GM11168 (cell line): ENCODE data around the gene EXD3.

ENCODE experiments used
- in situ Hi-C: fragments of 300-500 bp; cut with MboI; formaldehyde crosslinking; loops from one replicate; pipeline ENCODE4 v1.12.0; 2022; ENCODE audit warnings: low sequenced_read_pairs; ENCODE audit not compliant: unreplicated experiment

The EXD3 gene

GRCh38 chr9:137303893-137304382 is 119.0 kb downstream of the EXD3 start:
- in situ Hi-C loops, result no loop called here

GRCh38 chr9:137303151-137303892 is 119.6 kb downstream of the EXD3 start:
- in situ Hi-C loops, result no loop called here

GRCh38 chr9:137302449-137303150 is 120.4 kb downstream of the EXD3 start:
- in situ Hi-C loops, result no loop called here

DNA sequence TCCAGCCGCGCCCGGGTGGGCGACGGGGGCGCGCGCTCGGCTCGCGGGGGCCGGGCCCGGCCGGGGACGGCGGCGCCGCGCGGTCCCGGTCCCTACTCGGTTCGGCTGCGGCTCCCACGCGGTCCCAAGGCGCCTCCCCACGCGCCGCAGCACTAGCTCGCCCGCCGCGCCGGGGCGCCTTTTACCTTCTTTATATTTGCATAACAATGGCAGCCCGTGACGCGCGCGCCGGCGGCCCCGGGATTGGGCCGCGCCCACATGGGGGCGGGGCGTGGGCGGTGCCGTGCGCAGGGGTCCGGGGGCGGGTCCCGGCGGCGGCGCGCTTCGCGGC is 120.9 kb downstream of the EXD3 start, which contains the start of gene NRARP:
TSS of gene NRARP (minus strand) at position 154 of the 331 bp plus-strand sequence. CDS start 343 bp downstream, outside the sequence.
- in situ Hi-C loops, result no loop called here

DNA sequence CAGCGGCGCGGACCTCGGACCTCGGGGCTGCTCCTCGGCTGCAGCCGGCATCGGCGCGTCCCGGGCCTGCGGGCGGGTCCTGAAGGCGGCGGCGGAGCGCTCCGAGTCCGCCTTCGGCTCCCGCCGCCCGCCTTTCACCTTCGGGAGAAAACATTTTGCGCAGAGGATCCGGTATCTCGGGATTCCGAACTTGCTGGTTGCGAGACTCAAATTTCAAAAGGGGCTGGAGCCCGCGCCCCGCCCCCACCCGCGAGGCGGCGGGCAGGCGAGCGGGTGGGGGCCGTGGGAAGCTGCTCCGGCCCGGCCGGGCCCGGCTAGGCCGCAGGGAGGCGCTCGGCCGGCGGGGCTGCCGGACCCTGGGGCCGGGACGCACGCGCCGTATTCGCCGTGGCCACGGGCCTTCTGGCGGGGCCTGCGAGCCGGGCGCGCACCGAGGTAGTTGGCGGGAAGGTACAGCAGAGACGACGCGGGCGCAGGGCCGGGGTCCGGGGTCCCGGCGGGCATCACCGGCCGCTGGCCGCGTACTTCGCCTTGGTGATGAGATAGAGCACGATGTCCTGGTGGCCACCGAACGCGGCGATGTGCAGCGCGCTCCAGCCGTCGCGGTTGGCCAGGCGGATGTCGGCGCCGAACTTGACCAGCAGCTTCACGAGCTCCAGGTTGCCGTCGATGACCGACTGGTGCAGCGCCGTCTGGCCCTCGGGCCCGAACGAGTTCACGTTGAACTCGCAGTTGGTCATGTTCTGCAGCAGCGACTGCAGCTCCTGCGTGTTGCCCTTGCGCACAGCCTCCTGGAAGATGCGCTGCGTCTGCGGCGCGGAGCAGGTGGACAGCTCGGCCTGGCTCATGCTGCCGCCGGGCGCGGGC is 121.6 kb downstream of the EXD3 start:
- in situ Hi-C loops, result no loop called here

- in situ Hi-C loops, result no loop called here
Measured at GRCh38 chr9:137300567-137301080, 122.3 kb downstream of the EXD3 start.

GRCh38 chr9:137299938-137300337 is 123.0 kb downstream of the EXD3 start:
- in situ Hi-C loops, result loop anchor here (10.0 kb wide), 1 partner anchor 105 kb away; no protein-coding TSS in a partner anchor

DNA sequence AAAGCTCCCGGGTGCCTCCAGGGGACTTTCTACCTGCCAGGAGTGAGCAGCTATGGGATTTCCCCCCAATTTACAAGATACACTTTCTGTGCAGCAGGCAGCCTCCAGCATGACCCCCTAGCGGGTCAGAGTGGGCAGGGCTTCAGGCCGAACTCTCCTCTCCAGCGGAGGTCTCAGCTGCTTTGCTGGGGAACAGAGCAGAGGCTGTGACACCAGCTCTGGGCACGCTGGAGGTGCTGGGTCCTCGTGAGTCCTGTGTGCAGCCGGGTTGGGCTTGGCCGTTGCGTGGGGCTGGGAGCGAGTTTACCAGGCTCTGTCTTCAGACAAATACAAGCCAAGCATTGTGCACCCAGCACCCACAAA is 123.8 kb downstream of the EXD3 start:
- in situ Hi-C loops, result loop anchor here (10.0 kb wide), 1 partner anchor 106 kb away; no protein-coding TSS in a partner anchor

GRCh38 chr9:137298401-137299202 is 124.4 kb downstream of the EXD3 start:
- in situ Hi-C loops, result loop anchor here (10.0 kb wide), 1 partner anchor 106 kb away; no protein-coding TSS in a partner anchor

GRCh38 chr9:137297966-137298365 is 125.0 kb downstream of the EXD3 start:
- in situ Hi-C loops, result loop anchor here (10.0 kb wide), 1 partner anchor 107 kb away; no protein-coding TSS in a partner anchor

GRCh38 chr9:137296670-137297664 is 126.0 kb downstream of the EXD3 start:
- in situ Hi-C loops, result loop anchor here (10.0 kb wide), 1 partner anchor 108 kb away; no protein-coding TSS in a partner anchor

DNA sequence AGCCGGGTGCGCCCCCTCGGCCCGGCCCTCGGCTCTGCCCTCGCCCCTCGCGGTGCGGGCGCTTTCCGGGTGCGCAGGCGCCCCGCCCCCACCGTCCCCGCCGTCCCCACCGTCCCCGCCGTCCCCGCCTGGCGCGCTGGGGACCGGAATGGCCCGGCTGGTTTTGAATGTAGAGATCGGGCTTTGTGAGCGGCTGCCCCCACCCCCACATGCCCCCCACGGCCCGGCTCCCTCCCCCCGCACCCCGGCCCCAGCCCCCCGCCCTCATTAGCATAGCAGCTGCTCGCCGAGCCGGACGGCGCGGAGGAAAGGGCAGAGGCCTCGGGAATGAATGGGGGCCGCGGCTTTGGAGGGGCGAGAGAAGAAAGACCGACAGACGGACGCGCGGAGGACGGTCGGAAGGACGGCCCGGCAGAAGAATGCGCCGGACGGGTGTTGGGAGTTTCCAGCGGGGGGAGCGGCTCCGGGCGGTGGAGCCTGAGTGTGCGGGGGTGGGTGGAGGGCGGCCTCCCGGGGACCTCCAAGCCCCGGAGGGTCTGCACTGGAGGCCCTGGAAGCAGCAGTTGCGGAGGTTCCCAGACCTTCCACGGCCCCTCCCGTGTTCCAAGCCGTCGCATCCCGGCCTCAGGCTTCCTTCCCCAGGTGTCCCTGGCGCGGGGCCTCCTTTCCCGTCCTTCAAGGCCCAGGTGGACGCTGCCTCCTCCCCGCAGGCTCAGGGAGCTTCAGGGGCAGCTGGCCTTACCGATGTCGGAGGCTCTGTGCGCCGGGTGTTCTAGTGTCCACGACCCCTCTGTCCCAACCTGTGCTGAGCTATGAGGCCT is 126.9 kb downstream of the EXD3 start:
- in situ Hi-C loops, result loop anchor here (10.0 kb wide), 1 partner anchor 109 kb away; no protein-coding TSS in a partner anchor

- in situ Hi-C loops, result loop anchor here (10.0 kb wide), 1 partner anchor 109 kb away; no protein-coding TSS in a partner anchor
Measured at GRCh38 chr9:137295238-137295811, 127.6 kb downstream of the EXD3 start.

DNA sequence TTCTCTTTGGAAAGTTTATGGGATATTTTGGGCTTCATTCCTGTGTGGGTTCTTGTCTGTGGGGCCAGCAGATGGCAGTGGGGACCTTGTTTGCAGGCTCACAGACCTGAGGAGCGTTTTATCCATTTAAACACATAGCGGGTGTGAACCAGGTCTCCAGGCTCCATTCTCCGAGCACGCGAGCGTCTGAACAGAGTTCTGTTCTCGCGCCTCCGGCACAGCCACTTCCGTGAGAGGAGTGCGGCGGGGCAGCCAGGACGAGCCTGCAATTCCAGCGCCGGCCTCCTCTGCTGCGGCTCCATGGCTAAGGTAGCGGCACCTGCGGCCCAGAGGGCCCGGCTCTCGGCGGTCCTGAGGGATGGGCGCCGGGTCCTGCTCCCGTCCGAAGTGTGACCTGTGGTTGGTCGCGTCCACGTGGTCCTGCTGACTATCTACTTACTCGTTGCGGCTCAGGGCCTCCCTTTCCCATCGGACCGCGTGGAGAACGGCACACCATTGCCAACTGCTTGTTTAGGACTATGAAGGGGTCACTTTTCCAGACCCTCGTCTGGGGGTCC is 128.2 kb downstream of the EXD3 start:
- in situ Hi-C loops, result loop anchor here (10.0 kb wide), 1 partner anchor 110 kb away; no protein-coding TSS in a partner anchor

DNA sequence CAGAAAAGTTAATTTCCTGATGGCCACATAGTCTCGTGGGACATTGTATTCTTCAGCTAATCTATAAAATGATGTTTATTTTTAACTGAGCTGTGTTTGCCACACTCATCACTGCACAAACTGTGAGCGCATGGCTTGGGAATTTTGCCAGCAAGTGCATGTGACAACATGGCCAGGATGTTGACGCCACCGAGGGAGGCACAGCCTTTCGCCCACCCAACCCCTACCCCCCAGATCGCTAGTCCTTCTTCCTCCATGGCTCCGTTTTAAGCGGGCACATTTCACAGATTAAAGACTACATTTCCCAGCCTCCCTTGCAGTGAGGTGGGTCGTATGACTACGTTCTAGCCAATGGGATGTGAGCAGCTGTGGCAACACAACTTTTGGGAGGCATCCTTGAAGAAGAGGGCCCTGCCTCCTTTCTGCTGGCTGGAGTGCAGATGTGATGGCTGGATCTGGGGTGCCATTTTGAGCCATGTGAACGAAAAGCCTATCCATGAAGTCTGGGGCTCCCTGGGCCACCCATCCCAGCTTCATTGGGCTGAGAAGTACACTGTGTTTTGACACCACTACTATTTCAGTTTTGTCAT is 128.8 kb downstream of the EXD3 start:
- in situ Hi-C loops, result loop anchor here (10.0 kb wide), 1 partner anchor 111 kb away; no protein-coding TSS in a partner anchor
